Prostate gland (tissue), 2 donors: ENCODE results near the gene SLC25A4. TPM values are rescaled to one million over a fixed set of nuclear protein-coding genes. Genes with fewer than 3 reads are reported as not detected.

Experiments used
- DNase-seq: peaks from one replicate; pipeline ENCODE4 v3.0.0-alpha.2; 2019; ENCODE audit warnings: low spot score
- H3K27ac ChIP-seq, 2 donors: fragments of 200-600 bp; sonication (generic); 2 replicates each; pipeline ENCODE4 v1.5.1; 2017 to 2019
- H3K27me3 ChIP-seq: fragments of 200-600 bp; sonication (generic); replicated peaks from 2 replicates; pipeline ENCODE4 v1.5.1; 2019; ENCODE audit not compliant: insufficient read depth
- H3K36me3 ChIP-seq, 2 donors: fragments of 200-600 bp; sonication (generic); 1 replicate in 1 of 2; 2 replicates in 1 of 2; pipeline versions ENCODE4 v1.5.1 to v1.8.1; 2017 to 2019
- H3K4me1 ChIP-seq: fragments of 200-600 bp; sonication (generic); replicated peaks from 2 replicates; pipeline ENCODE4 v1.5.1; 2019
- H3K4me3 ChIP-seq, 2 donors: fragments of 200-600 bp; sonication (generic); 2 replicates each; pipeline ENCODE4 v1.5.1; 2017 to 2019
- H3K9me3 ChIP-seq: fragments of 200-600 bp; sonication (generic); 2 replicates; pipeline ENCODE4 v1.5.1; 2017
- POLR2A ChIP-seq: fragments of 450-650 bp; IDR thresholded peaks from one replicate; pipeline ENCODE4 v1.6.1; 2016; ENCODE audit warnings: antibody characterized with exemption, mild to moderate bottlenecking
- POLR2AphosphoS5 ChIP-seq: sonication (generic); formaldehyde crosslinking; IDR thresholded peaks from one replicate; pipeline ENCODE4 v1.6.1; 2017; ENCODE audit warnings: antibody characterized with exemption
- WGBS: methylation state at CpG from one replicate; pipeline ENCODE4 v1.1.5; 2018; 5-methylcytosine and 5-hydroxymethylcytosine counted together
- intact Hi-C: fragments of 100-400 bp; cut with DNase I; formaldehyde crosslinking; loops from one replicate; pipeline ENCODE4 v1.14.2; 2022
- total RNA-seq, 2 donors: library from RNA; depleted of rRNA; stranded (reverse); fragments of >200 nt; gene quantifications; one replicate each; pipeline ENCODE4 v1.1.0, GENCODE V29; 2016
- TF ChIP-seq, protein P1 (sequence below), 4 experiments: fragments of 200-600 bp in 2 of 4; fragments of 450-650 bp in 2 of 4; sonication (generic) in 2 of 4; IDR thresholded peaks; 1 replicate in 3 of 4; 2 replicates in 1 of 4; pipeline ENCODE4 v1.5.1; 2016 to 2019; ENCODE audit warnings: antibody characterized with exemption in 4 of 4, mild to moderate bottlenecking in 2 of 4, moderate library complexity in 2 of 4

Gene SLC25A4
- total RNA-seq, 2 donors from 2014 or later: 46.0 to 105 TPM

DNA sequence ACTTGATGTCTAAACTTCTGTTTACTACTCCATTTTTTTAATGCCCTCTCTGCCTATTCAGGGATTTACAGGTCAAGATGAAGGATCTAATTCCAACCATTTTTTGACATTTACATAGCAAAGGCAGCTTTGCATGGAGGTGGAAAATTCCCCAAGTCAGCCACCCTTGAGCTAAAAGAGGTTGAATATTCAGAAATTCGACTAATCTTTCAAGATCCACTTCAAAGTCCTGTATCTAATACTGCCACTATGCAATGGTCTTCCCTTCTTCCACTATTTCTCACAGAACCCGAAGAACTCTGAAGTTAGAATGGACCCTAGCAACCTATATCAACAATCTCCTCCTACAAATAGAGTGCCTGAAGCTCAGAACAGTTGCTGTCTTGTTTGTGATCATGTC, 39.2 kb downstream of the SLC25A4 start:
- 82% methylated on average over 2 of the region's 2 CpGs for WGBS
- no peak for TF ChIP-seq POLR2A
- TF ChIP-seq, protein P1, sequence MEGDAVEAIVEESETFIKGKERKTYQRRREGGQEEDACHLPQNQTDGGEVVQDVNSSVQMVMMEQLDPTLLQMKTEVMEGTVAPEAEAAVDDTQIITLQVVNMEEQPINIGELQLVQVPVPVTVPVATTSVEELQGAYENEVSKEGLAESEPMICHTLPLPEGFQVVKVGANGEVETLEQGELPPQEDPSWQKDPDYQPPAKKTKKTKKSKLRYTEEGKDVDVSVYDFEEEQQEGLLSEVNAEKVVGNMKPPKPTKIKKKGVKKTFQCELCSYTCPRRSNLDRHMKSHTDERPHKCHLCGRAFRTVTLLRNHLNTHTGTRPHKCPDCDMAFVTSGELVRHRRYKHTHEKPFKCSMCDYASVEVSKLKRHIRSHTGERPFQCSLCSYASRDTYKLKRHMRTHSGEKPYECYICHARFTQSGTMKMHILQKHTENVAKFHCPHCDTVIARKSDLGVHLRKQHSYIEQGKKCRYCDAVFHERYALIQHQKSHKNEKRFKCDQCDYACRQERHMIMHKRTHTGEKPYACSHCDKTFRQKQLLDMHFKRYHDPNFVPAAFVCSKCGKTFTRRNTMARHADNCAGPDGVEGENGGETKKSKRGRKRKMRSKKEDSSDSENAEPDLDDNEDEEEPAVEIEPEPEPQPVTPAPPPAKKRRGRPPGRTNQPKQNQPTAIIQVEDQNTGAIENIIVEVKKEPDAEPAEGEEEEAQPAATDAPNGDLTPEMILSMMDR (IDR thresholded peaks at IDR 0.05): no peak
- H3K4me1 ChIP-seq: no peaks in the 10 kb centered on the region
- intact Hi-C loops: loop anchor here (5.0 kb wide), 1 partner anchor 40 kb away; the partner anchor contains the start of gene SLC25A4
- no peak overlapping the region for H3K27ac ChIP-seq
- H3K9me3 ChIP-seq: no peaks in the 10 kb centered on the region
- H3K27me3 ChIP-seq: no peaks in the 10 kb centered on the region
- no peaks in the 10 kb centered on the region for H3K36me3 ChIP-seq
- no peak overlapping the region for H3K4me3 ChIP-seq
- DNase-seq: no peak

GRCh38 chr4:185183622-185184281, 40.7 kb downstream of the SLC25A4 start:
- Histone ChIP-seq H3K27me3 (no peaks in the 10 kb centered on the region), H3K9me3 (no peaks in the 10 kb centered on the region), H3K27ac (no peak overlapping the region), H3K36me3 (no peaks in the 10 kb centered on the region), H3K4me1 (no peaks in the 10 kb centered on the region), H3K4me3 (no peak overlapping the region)
- intact Hi-C loops: loop anchor here (5.0 kb wide), 1 partner anchor 41 kb away; the partner anchor contains the start of gene SLC25A4
- peak; percentile 73 for TF ChIP-seq POLR2AphosphoS5
- TF ChIP-seq POLR2A: no peak
- TF ChIP-seq, protein P1 (IDR thresholded peaks at IDR 0.05): peak; percentile 66 to 81 (median 77)
- peak; percentile 93 for DNase-seq
- 49% methylated on average over 6 of the region's 6 CpGs for WGBS

- intact Hi-C loops: no loop called here
- Histone ChIP-seq H3K27me3 (no peaks in the 10 kb centered on the region), H3K27ac (no peak overlapping the region), H3K9me3 (no peaks in the 10 kb centered on the region), H3K4me1 (no peaks in the 10 kb centered on the region), H3K4me3 (no peak overlapping the region), H3K36me3 (no peaks in the 10 kb centered on the region)
- TF ChIP-seq, protein P1 (IDR thresholded peaks at IDR 0.05): no peak
- TF ChIP-seq POLR2AphosphoS5 (no peak), POLR2A (no peak)
- WGBS: 27% methylated on average over 3 of the region's 3 CpGs
- DNase-seq: no peak
Observed at GRCh38 chr4:185186769-185187168, 43.7 kb downstream of the SLC25A4 start.

GRCh38 chr4:185189606-185190305, 46.7 kb downstream of the SLC25A4 start:
- Histone ChIP-seq H3K9me3 (no peaks in the 10 kb centered on the region), H3K4me1 (no peaks in the 10 kb centered on the region), H3K4me3 (no peak overlapping the region), H3K27me3 (no peaks in the 10 kb centered on the region), H3K36me3 (no peaks in the 10 kb centered on the region), H3K27ac (no peak overlapping the region)
- 67% methylated on average over 4 of the region's 4 CpGs for WGBS
- intact Hi-C loops: no loop called here
- TF ChIP-seq POLR2A: no peak
- TF ChIP-seq, protein P1 (IDR thresholded peaks at IDR 0.05): no peak
- no peak for TF ChIP-seq POLR2AphosphoS5
- DNase-seq: no peak
